GM12878 (cell line): ENCODE measurements around the gene SLX4IP. TPM values are rescaled to one million over a fixed set of nuclear protein-coding genes. Genes with fewer than 3 reads are reported as not detected.

Source experiments
- CBX3 ChIP-seq: fragments of 200-600 bp; sonication (generic); IDR thresholded peaks from 2 replicates; pipeline ENCODE4 v1.6.1; 2016; ENCODE audit warnings: low read depth, borderline replicate concordance
- EP300 ChIP-seq, 2 experiments: fragments of 150-350 bp in 1 of 2; IDR thresholded peaks; 2 replicates each; pipeline ENCODE4 v1.6.1; 2011 to 2012; ENCODE audit warnings: low read depth in 2 of 2, low read length in 2 of 2, borderline replicate concordance in 1 of 2, improper control_type of control experiment in 1 of 2, inconsistent platforms in 1 of 2; ENCODE audit not compliant: control insufficient read depth in 1 of 2
- GATAD2B ChIP-seq: fragments of 450-650 bp; conservative IDR thresholded peaks from 2 replicates; pipeline ENCODE4 v1.6.1; 2017; ENCODE audit warnings: low read depth, mild to moderate bottlenecking, moderate library complexity
- KDM1A ChIP-seq: fragments of 200-600 bp; sonication (generic); IDR thresholded peaks from 2 replicates; pipeline ENCODE4 v1.6.1; 2016; ENCODE audit warnings: borderline replicate concordance
- NBN ChIP-seq: fragments of 450-650 bp; IDR thresholded peaks from 2 replicates; pipeline ENCODE4 v1.6.1; 2016
- NR2F1 ChIP-seq: fragments of 450-650 bp; conservative IDR thresholded peaks from 2 replicates; pipeline ENCODE4 v1.6.1; 2017; ENCODE audit warnings: mild to moderate bottlenecking
- PAX5 ChIP-seq: IDR thresholded peaks from 2 replicates; pipeline ENCODE4 v1.6.1; 2011; ENCODE audit warnings: low read depth, low read length, borderline replicate concordance
- ZSCAN29 ChIP-seq: fragments of 450-650 bp; IDR thresholded peaks from 2 replicates; pipeline ENCODE4 v1.6.1; 2017; ENCODE audit warnings: mild to moderate bottlenecking, moderate library complexity
- polyA plus RNA-seq, 11 experiments: library from polyadenylated mRNA; depleted of rRNA in 4 of 11; unstranded in 6 of 11; stranded (reverse) in 5 of 11; fragments of >200 nt; fragmentation: Nextera tagmentation in 4 of 11; fragmentation: Illumina TruSeq in 1 of 11; extraction: Ambion mirVana in 4 of 11; extraction: Trizol in 1 of 11; gene quantifications; 1 replicate in 1 of 11; 2 replicates in 10 of 11; pipeline versions ENCODE4 v1.2.1 to v1.2.3, GENCODE V29; 2011 to 2016; ENCODE audit warnings: inconsistent platforms in 2 of 11, missing spikeins in 2 of 11, low read depth in 1 of 11
- total RNA-seq, 4 experiments: library from RNA; depleted of rRNA in 3 of 4; stranded (reverse); fragments of >200 nt in 3 of 4; fragmentation: Illumina TruSeq in 1 of 4; extraction: Trizol in 1 of 4; gene quantifications; 2 replicates each; pipeline versions ENCODE4 v1.2.1 to v1.2.3, GENCODE V29; 2013 to 2021
- TF ChIP-seq, protein P1 (sequence below), 3 experiments: IDR thresholded peaks in 2 of 3; conservative IDR thresholded peaks in 1 of 3; 2 replicates each; pipeline ENCODE4 v1.5.1; 2011; ENCODE audit warnings: low read depth in 3 of 3, low read length in 3 of 3, mild to moderate bottlenecking in 3 of 3, control low read depth in 2 of 3, moderate library complexity in 2 of 3, inconsistent platforms in 1 of 3, mixed read lengths in 1 of 3; ENCODE audit not compliant: control insufficient read depth in 2 of 3, insufficient read depth in 1 of 3; ENCODE audit errors: extremely low read depth in 1 of 3
- TF ChIP-seq, protein P2 (sequence below): fragments of 450-650 bp; IDR thresholded peaks from 2 replicates; pipeline ENCODE4 v1.6.1; 2016; ENCODE audit warnings: mild to moderate bottlenecking, moderate library complexity, borderline replicate concordance

Gene SLX4IP
- total and polyA plus RNA-seq, 10 of the 15 experiments (the other 5 are each of a cell fraction or from before 2014, with no cell fraction given): 2.2 to 11.0 (median 6.3) TPM

DNA sequence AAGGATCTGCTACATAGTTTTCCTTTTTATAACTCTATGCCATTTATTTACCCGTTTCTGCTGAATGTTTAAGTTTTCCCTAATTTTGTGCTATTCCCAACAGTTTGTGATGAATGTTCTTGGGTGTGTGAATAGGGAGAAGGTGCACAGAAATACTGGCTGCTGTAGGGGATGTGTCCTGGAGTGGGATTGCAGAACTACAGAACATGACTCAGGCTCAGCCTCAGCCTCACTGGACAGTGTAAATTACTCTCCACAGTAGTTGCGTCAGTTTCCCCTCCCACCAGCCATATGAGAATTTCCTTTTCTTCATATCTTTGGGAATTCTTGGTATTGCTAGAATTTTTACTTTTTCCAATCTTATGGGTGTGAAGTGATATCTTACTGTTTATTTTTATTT is 57.0 kb downstream of the SLX4IP start (continued):
- no peak for TF ChIP-seq NR2F1
- no peak for TF ChIP-seq KDM1A
- TF ChIP-seq ZSCAN29: no peak
- TF ChIP-seq EP300 (IDR thresholded peaks at IDR 0.05; ENCODE audit: borderline replicate concordance in 1 of 2, control insufficient read depth in 1 of 2, low read depth in 2 of 2, low read length in 2 of 2): no peak
- no peak for TF ChIP-seq CBX3
- no peak for TF ChIP-seq GATAD2B
- TF ChIP-seq, protein P1, sequence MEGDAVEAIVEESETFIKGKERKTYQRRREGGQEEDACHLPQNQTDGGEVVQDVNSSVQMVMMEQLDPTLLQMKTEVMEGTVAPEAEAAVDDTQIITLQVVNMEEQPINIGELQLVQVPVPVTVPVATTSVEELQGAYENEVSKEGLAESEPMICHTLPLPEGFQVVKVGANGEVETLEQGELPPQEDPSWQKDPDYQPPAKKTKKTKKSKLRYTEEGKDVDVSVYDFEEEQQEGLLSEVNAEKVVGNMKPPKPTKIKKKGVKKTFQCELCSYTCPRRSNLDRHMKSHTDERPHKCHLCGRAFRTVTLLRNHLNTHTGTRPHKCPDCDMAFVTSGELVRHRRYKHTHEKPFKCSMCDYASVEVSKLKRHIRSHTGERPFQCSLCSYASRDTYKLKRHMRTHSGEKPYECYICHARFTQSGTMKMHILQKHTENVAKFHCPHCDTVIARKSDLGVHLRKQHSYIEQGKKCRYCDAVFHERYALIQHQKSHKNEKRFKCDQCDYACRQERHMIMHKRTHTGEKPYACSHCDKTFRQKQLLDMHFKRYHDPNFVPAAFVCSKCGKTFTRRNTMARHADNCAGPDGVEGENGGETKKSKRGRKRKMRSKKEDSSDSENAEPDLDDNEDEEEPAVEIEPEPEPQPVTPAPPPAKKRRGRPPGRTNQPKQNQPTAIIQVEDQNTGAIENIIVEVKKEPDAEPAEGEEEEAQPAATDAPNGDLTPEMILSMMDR (IDR thresholded peaks at IDR 0.05 in 2 of 3, conservative IDR thresholded peaks at IDR 0.05 in 1 of 3; ENCODE audit: control insufficient read depth in 2 of 3, extremely low read depth in 1 of 3, insufficient read depth in 1 of 3, low read depth in 3 of 3, low read length in 3 of 3): no peak
- no peak for TF ChIP-seq PAX5
- TF ChIP-seq, protein P2, sequence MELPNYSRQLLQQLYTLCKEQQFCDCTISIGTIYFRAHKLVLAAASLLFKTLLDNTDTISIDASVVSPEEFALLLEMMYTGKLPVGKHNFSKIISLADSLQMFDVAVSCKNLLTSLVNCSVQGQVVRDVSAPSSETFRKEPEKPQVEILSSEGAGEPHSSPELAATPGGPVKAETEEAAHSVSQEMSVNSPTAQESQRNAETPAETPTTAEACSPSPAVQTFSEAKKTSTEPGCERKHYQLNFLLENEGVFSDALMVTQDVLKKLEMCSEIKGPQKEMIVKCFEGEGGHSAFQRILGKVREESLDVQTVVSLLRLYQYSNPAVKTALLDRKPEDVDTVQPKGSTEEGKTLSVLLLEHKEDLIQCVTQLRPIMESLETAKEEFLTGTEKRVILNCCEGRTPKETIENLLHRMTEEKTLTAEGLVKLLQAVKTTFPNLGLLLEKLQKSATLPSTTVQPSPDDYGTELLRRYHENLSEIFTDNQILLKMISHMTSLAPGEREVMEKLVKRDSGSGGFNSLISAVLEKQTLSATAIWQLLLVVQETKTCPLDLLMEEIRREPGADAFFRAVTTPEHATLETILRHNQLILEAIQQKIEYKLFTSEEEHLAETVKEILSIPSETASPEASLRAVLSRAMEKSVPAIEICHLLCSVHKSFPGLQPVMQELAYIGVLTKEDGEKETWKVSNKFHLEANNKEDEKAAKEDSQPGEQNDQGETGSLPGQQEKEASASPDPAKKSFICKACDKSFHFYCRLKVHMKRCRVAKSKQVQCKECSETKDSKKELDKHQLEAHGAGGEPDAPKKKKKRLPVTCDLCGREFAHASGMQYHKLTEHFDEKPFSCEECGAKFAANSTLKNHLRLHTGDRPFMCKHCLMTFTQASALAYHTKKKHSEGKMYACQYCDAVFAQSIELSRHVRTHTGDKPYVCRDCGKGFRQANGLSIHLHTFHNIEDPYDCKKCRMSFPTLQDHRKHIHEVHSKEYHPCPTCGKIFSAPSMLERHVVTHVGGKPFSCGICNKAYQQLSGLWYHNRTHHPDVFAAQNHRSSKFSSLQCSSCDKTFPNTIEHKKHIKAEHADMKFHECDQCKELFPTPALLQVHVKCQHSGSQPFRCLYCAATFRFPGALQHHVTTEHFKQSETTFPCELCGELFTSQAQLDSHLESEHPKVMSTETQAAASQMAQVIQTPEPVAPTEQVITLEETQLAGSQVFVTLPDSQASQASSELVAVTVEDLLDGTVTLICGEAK: no peak
- TF ChIP-seq NBN: no peak
